GM15510 (cell line): ENCODE results near the gene CHD6.

Experiments
- POLR2A ChIP-seq: IDR thresholded peaks from 3 replicates; pipeline ENCODE4 v1.6.1; 2011; ENCODE audit warnings: borderline replicate concordance; ENCODE audit not compliant: insufficient read length; ENCODE audit errors: extremely low read depth

Gene CHD6

DNA sequence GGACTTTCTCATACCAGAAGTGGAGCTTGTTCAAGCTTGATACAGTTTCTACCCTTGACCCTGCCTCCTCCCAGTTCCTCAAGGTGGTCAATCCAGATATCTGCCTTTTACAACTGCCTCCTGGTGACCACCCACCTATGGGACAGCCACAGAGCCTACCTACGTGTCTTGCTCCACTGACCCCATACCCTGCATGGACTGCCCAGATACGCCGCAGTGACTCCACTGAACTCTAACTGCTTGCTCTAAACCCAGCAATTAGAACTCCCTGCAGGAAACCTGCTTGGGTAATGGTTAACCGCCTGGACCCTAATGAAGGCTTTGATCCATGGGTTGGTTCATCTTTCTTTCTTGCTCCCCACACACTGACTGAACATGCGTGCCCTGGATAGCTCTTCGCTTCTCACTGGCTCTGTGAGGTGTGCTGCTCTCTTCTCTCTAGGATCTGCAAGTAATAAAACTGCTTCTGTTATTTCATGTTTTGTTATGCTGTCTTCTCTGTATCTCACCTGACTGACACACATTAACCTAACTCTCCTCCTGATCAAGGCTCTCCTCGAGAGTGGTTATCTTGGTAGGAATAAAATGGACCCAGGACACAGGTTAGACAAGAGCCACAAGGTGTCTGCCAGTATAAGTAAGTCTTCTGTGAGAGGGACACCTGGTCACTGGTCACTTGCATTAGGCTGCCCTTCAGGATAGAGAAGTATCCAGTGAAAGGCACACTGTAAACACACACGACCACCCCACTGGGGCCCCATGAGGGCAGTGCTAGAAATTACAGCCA lies 79.2 kb downstream of the CHD6 start:
- no peak for TF ChIP-seq POLR2A

DNA sequence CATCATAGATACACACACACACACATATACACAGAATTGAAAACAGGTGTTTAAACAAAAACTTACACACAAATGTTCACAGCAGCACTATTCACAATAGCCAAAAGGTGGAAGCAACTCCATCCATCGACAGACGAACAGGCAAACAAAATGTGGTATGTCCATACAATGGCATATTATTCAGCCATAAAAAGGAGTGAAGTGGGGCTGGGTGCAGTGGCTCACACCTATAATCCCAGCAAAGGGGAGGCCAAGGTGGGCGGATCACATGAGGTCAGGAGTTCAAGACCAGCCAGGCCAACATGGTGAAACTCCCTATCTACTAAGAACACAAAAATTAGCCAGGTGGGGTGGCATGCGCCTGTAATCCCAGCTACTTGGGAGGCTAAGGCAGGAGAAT lies 80.3 kb downstream of the CHD6 start:
- no peak for TF ChIP-seq POLR2A

DNA sequence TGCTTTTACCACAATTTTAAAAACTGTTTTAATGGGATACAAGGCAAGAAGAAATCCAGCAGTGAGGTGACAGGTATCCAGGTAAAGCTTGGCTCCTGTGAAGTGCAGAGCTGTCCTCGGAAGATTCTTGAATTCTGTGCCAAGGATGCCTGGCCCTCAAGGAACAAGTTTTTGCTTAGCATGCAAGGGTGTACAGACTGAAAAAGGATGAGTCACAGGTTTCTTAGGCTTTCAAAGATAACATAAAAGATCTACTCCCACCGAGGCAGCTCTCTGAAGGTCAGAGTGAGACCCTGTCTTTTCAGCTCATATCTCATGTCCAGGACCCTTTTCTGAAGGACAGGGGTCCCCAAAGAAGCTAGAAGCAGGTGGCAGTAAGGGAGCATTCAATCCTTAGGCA lies 83.3 kb downstream of the CHD6 start:
- no peak for TF ChIP-seq POLR2A

DNA sequence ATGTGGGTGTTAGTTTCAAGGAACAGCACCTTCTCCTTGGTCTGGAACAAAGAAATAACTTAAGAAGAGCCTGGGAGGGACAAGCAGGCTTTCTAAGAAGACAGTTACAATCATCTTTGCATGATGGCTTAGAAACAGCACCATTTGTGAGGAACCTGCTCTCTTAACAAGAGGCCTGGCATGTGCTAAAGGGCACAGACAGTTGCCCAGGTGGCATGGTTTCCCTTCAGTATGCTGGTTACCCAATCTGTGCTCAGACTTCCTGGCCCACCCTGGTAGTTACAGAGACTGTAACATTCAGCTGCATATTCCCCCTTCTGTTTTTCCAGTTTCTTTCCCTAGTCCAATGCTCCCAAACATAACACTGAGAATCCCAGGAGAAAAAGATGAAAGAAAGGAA lies 84.0 kb downstream of the CHD6 start:
- TF ChIP-seq POLR2A: no peak

DNA sequence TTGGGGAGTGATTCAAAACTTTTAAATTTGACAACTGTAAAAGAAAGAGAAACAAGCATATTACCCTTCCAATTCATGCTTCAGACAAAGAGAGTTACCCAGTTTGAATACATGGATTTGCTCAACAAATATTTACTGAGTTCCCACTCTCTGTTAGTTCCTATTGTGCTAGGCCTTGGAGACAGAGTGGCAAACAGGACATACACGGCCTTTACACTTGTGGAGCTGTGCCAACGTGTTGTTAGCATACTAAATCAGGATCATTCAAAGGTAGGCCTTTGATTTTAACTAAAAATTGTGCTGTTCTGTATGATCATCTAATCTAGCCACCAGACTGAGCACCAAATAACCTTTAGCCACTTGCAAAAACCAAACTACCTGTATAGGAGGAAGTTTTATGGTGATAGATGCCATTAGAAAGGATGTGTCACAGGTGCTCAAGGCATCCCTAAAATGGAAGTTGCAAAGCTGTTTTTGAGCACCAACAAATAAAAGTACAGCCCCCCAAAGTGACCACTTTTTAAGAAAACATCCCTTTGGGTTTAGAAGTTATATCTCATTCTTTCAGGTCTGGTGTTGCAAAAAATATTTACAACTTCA lies 84.5 kb downstream of the CHD6 start:
- no peak for TF ChIP-seq POLR2A

DNA sequence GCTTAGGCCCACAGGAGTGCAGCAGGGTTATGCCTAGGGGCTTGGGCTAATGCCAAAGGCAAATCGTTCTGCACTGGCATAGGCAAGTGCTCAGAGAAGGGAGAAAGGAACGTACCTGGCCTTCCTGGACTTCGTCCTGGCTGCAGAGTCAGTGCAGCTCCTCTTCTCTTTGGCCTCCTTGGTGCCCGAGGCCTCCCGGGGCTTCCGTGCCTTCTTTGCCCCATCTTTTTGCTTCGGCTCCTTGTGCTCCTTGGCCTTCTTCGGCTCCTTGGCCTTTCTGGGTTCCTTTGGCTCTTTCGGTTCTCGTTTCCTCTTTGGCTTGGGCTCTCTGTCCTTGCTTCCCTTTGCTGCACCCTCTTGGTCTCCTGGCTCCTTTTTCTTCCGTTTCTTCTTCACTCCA lies 85.2 kb downstream of the CHD6 start:
- no peak for TF ChIP-seq POLR2A

DNA sequence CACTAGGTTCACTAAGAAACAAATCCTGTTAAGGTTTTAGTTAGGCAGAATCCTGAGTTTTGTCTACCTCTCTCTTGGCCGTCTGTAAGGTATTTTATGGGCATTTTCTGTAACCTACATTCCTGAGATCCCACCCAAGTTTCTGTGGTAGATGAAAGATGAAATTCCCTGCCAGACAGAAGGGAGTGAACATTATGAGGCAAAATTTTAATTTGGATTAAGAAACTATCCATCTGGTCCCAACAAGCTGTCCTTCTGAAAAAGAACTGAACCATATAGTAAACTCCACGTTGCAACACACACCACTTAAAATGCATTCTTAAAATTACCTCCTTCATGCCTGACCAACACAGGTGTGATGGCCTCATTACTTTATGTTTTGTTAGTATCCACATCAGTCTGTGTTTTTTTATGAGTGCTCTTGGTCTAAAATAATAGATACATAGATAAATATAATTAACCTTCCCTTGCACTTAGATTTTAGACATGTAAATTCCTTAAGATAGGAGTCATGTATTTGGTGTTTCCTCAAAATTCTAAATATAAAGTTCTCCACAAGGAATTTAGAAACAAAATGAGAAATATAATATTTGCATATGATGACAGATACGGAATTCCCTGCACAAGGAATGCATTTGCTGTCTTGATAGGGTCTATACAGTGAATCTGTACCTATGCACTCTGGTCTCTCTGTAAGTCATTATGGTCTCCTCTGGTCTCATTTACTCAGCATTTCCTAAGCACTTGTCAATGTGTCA lies 86.5 kb downstream of the CHD6 start:
- no peak for TF ChIP-seq POLR2A

DNA sequence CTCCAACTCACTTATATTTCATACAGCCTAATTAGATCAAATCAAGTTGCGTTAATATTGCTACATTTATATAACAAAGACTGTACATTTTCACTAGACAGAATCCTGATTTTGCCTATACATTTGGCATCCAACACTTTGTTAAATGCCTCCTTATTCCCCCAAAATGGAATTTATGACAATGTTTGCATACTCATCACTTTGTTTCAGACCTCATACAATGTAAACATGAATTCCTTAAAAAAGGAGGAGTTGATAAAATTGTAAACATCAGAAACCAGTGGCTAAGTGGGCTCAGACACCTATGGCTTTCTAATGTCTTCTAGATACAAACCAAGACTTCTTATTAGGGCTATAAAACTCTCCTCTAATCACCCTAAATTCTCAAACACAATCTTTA lies 87.3 kb downstream of the CHD6 start:
- TF ChIP-seq POLR2A: no peak

DNA sequence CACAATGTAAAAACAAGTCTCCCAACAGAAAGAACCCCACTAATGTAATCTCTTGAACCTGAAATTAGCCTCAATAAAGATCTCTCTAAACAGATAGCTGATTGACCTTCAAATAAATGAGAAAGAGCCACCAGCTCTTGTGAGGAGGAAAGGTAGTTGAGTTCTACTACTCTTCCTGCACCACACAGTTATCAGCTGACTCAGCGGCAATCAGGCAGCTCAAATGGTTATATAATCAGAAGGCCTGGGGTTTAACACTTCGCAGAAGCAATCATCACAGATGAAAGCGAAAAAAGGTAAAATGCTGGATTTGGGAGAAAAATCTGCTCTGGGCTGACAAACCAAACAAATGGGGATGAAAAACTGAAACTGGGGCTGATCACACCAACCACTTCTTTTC lies 91.8 kb downstream of the CHD6 start:
- TF ChIP-seq POLR2A: no peak

DNA sequence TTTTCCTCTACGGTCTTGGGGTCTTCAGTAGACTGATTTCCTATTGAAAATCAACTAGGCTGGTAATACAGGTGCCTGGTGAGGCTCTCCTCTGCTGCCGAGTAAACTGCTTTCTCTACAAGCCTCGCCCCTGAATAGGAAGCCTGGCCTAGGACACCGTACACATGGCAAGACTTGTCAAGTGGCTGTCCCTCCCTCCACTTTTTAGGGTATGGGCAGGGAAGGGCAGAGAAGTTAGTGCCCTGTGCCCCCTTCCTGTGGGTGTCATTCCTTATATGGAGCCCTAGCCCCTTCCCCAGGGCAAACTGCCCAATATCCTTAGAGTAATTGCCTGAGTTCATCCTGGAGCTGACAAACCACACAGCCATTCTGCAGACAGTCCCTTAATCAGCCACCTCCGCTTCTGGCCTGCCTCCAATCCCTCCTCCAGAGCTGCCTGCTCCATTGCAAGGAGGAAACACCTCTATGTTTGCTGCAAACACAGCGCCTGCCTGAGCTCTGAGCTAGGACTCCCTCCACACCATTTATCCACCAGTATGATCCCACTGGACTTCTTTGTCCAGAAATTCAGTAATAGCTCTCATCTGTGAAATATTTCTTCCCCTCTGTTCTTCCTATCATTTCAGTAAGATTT lies 93.1 kb downstream of the CHD6 start:
- TF ChIP-seq POLR2A: no peak

DNA sequence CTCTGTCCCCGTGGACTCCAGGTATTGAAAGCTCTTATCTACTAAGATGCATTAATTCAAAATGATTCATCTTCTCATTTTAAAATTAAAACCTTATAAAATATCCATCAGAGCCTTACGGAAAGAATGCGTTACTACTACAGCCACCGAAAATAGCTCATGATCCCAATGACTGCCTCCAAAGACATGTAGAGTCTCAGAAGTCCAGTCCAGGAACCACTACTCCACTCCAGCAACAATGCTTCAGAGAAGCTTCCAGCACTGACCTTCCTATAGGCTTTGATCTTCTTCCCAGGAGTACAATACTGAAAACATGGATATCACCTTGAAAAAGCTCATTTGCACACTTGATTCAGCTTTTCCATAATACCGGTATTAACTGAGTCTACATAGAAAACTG lies 94.3 kb downstream of the CHD6 start:
- no peak for TF ChIP-seq POLR2A

DNA sequence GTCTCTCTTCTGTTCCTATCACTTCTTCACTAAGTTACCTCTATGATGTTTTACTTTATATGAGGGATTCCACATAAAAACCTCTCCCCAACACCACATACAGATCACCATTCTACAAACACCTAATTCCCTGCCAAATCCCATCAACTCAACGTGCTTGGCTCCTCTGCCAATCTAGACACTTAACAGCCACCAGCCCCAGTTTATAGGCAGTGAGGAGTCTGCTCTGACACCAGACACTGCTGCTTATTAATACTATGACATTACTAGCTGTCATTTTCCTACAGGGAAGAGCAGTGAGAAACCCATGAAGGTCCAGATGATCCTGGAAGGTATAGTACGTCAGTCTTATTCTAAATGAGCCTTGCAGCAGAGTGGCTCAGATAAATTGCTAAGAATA lies 104.3 kb downstream of the CHD6 start:
- no peak for TF ChIP-seq POLR2A

DNA sequence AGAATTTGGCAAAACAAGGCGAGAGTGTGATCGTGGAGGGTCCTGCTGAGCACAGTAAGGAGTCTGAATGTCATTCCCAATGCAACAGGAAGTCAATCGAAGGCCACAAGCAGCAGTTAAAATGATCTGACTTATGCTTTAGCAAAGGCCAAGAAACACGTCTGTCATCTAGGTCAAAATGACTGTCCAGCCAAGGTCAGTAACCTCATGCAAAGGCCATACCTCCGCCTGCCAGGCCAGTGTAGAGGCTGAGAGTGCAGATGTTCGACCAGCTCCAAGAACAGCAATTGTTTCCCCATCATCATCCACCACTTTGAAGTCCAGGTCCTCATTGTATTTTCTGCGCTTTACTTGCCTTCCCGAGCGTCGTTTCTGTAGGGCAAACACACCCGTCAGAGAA lies 105.6 kb downstream of the CHD6 start:
- no peak for TF ChIP-seq POLR2A

DNA sequence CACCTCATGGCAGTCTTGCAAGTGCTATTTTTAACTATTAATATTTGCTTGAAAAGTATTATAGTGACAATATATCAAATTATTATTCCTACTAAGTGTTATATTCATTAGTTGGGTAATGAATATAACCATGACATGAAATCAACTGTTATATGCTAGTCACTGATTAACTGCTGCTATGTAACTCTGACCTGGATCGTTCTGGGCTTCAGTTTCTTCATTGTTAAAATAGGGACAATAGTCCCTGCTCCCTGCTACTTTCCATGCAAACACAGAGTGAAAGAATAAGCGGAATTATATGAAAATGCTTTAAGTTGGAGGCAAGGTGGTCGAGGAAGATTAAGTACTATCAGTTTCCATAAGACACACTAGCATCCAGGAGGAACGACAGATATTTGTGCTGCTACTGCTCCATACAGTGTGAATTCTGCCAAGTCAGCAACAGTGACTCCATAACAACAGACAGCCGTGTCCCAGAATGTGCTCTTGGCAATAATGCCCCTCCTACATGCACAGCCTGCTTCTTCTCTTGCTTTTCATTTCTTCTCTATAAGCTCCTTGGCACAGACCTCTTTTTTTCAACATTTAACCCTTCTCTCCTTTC lies 107.2 kb downstream of the CHD6 start:
- no peak for TF ChIP-seq POLR2A

DNA sequence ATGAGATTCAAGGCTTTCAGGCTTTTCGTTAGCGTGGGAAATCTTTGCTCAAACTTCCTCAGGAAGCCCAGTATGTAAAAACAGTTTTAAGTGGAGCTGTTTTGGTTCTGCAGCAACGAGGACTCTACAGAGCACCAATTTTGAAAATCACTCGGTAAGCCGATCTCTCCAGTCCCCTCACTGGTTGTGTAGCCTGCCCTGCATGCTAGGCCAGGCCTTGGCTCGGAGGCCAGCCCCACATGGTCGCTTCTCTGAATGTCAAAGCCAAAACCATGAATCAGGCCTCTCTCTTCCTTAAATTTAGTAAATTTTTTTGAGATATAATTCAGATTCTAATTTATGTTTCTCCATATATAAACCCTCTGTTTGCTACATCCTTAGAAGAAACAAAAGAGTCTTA lies 108.0 kb downstream of the CHD6 start:
- no peak for TF ChIP-seq POLR2A
